ENCODE measurements around the gene RMRP.

RMRP gene

GRCh38 chr9:35666045-35666444 is 8.2 kb upstream of the RMRP start:
- DNase-seq (ENCODE audit: extremely low read depth in 1 of 2, low read depth in 1 of 2) = no peak

GRCh38 chr9:35665471-35665818 is 7.6 kb upstream of the RMRP start:
- no peak for DNase-seq (ENCODE audit: extremely low read depth in 1 of 2, low read depth in 1 of 2)

GRCh38 chr9:35664531-35665470 is 7.0 kb upstream of the RMRP start, which contains the start of gene ARHGEF39:
ARHGEF39 (minus strand) TSS chr9:35665195; CDS start chr9:35665169, 26 bp downstream.
- peak; percentile 65 to 66 for DNase-seq (ENCODE audit: extremely low read depth in 1 of 2, low read depth in 1 of 2)

GRCh38 chr9:35662437-35662836 is 4.6 kb upstream of the RMRP start:
- no peak for DNase-seq (ENCODE audit: extremely low read depth in 1 of 2, low read depth in 1 of 2)

- no peak for DNase-seq (ENCODE audit: extremely low read depth in 1 of 2, low read depth in 1 of 2)
Measured at GRCh38 chr9:35661756-35662350, 4.0 kb upstream of the RMRP start.

GRCh38 chr9:35660966-35661415 is 3.2 kb upstream of the RMRP start:
- no peak for DNase-seq (ENCODE audit: extremely low read depth in 1 of 2, low read depth in 1 of 2)

GRCh38 chr9:35659340-35659739 is 1.5 kb upstream of the RMRP start:
- no peak for DNase-seq (ENCODE audit: extremely low read depth in 1 of 2, low read depth in 1 of 2)

- no peak for DNase-seq (ENCODE audit: extremely low read depth in 1 of 2, low read depth in 1 of 2)
Measured at GRCh38 chr9:35658968-35659220, 1.1 kb upstream of the RMRP start.

GRCh38 chr9:35658137-35658967 is 533 bp upstream of the RMRP start, which contains the start of gene CCDC107:
CCDC107 (plus strand) TSS chr9:35658292; CDS start chr9:35658380, 88 bp downstream.
- DNase-seq (ENCODE audit: extremely low read depth in 1 of 2, low read depth in 1 of 2) = peak; percentile 65 to 72

- DNase-seq (ENCODE audit: extremely low read depth in 1 of 2, low read depth in 1 of 2) = no peak
Measured at GRCh38 chr9:35656831-35657545, 831 bp downstream of the RMRP start.

GRCh38 chr9:35656348-35656747 is 1.5 kb downstream of the RMRP start:
- no peak for DNase-seq (ENCODE audit: extremely low read depth in 1 of 2, low read depth in 1 of 2)

GRCh38 chr9:35653611-35654010 is 4.2 kb downstream of the RMRP start:
- no peak for DNase-seq (ENCODE audit: extremely low read depth in 1 of 2, low read depth in 1 of 2)

GRCh38 chr9:35652829-35653209 is 5.0 kb downstream of the RMRP start:
- DNase-seq (ENCODE audit: extremely low read depth in 1 of 2, low read depth in 1 of 2) = no peak

- no peak for DNase-seq (ENCODE audit: extremely low read depth in 1 of 2, low read depth in 1 of 2)
Measured at GRCh38 chr9:35651956-35652828, 5.6 kb downstream of the RMRP start.

- no peak for DNase-seq (ENCODE audit: extremely low read depth in 1 of 2, low read depth in 1 of 2)
Measured at GRCh38 chr9:35650341-35651158, 7.3 kb downstream of the RMRP start, which contains the start of gene SIT1. SIT1 (minus strand) TSS chr9:35650931; CDS start chr9:35650853, 78 bp downstream.

- DNase-seq (ENCODE audit: extremely low read depth in 1 of 2, low read depth in 1 of 2) = no peak
Measured at GRCh38 chr9:35649431-35650340, 8.1 kb downstream of the RMRP start.

- peak; percentile 79 to 82 for DNase-seq (ENCODE audit: extremely low read depth in 1 of 2, low read depth in 1 of 2)
Measured at GRCh38 chr9:35646533-35647265, 11.1 kb downstream of the RMRP start.
